Neuronal stem cell (in vitro differentiated cells): ENCODE results near the gene CNTNAP5.

Experiments used
- DNase-seq: peaks from one replicate; pipeline ENCODE4 v3.0.0-alpha.2; 2013; ENCODE audit warnings: low spot score
- H2AFZ ChIP-seq: one replicate; pipeline ENCODE4 v1.6.1; 2013; ENCODE audit warnings: mild to moderate bottlenecking, low read length, inconsistent platforms
- H2AK5ac ChIP-seq: 2 replicates; pipeline ENCODE4 v1.6.1; 2013; ENCODE audit warnings: low read depth, mild to moderate bottlenecking, inconsistent platforms, low read length, moderate library complexity, mixed read lengths
- H2BK120ac ChIP-seq: 2 replicates; pipeline ENCODE4 v1.6.1; 2013; ENCODE audit warnings: low read depth, mild to moderate bottlenecking, inconsistent platforms, low read length, moderate library complexity, mixed read lengths
- H2BK12ac ChIP-seq: one replicate; pipeline ENCODE4 v1.6.1; 2013; ENCODE audit warnings: low read length, inconsistent platforms
- H2BK15ac ChIP-seq: 2 replicates; pipeline ENCODE4 v1.6.1; 2013; ENCODE audit warnings: mild to moderate bottlenecking, low read length, inconsistent platforms, mixed read lengths
- H2BK5ac ChIP-seq: one replicate; pipeline ENCODE4 v1.6.1; 2013; ENCODE audit warnings: inconsistent platforms, mild to moderate bottlenecking, low read length, moderate library complexity
- H3K14ac ChIP-seq: one replicate; pipeline ENCODE4 v1.6.1; 2013; ENCODE audit warnings: low read length, inconsistent platforms
- H3K18ac ChIP-seq: 2 replicates; pipeline ENCODE4 v1.6.1; 2013; ENCODE audit warnings: low read length, inconsistent platforms
- H3K23ac ChIP-seq: 2 replicates; pipeline ENCODE4 v1.6.1; 2013; ENCODE audit warnings: low read depth, mild to moderate bottlenecking, mixed read lengths, low read length, inconsistent platforms; ENCODE audit not compliant: poor library complexity
- H3K27ac ChIP-seq: replicated peaks from 3 replicates; pipeline ENCODE4 v1.5.1; 2013; ENCODE audit warnings: low read length, inconsistent platforms
- H3K27me3 ChIP-seq, 3 experiments: 2 replicates each; pipeline ENCODE4 v1.6.1; 2013; ENCODE audit warnings: low read length in 3 of 3, mild to moderate bottlenecking in 2 of 3, inconsistent platforms in 1 of 3, low read depth in 1 of 3, mixed read lengths in 1 of 3, moderate library complexity in 1 of 3; ENCODE audit not compliant: control insufficient read depth in 3 of 3, insufficient read depth in 3 of 3
- H3K36me3 ChIP-seq, 2 donors: replicated peaks in 1 of 2; 2 replicates each; pipeline ENCODE4 v1.6.1; 2013; ENCODE audit warnings: low read length in 2 of 2; ENCODE audit not compliant: control insufficient read depth in 2 of 2, insufficient read depth in 2 of 2
- H3K4ac ChIP-seq: 2 replicates; pipeline ENCODE4 v1.6.1; 2013; ENCODE audit warnings: inconsistent platforms, mild to moderate bottlenecking, low read length, moderate library complexity
- H3K4me1 ChIP-seq, 2 donors: 1 replicate in 1 of 2; 2 replicates in 1 of 2; pipeline ENCODE4 v1.6.1; 2013; ENCODE audit warnings: low read length in 2 of 2, low read depth in 1 of 2; ENCODE audit not compliant: control insufficient read depth in 2 of 2, insufficient read depth in 1 of 2
- H3K4me2 ChIP-seq: one replicate; pipeline ENCODE4 v1.6.1; 2013; ENCODE audit warnings: mild to moderate bottlenecking, low read length, inconsistent platforms; ENCODE audit not compliant: insufficient read depth, poor library complexity, severe bottlenecking
- H3K4me3 ChIP-seq, 2 donors: 2 replicates each; pipeline ENCODE4 v1.5.1; 2013; ENCODE audit warnings: low read length in 2 of 2, mild to moderate bottlenecking in 2 of 2, inconsistent platforms in 1 of 2, moderate library complexity in 1 of 2
- H3K79me1 ChIP-seq: one replicate; pipeline ENCODE4 v1.6.1; 2013; ENCODE audit warnings: low read depth, mild to moderate bottlenecking, inconsistent platforms, low read length, moderate library complexity
- H3K9ac ChIP-seq: one replicate; pipeline ENCODE4 v1.6.1; 2013; ENCODE audit warnings: mild to moderate bottlenecking, low read depth, low read length, inconsistent platforms; ENCODE audit not compliant: poor library complexity
- H3K9me3 ChIP-seq, 2 donors: replicated peaks in 1 of 2; 2 replicates each; pipeline versions ENCODE3 to v1.6.1; 2013; ENCODE audit warnings: low read length in 2 of 2, mild to moderate bottlenecking in 2 of 2, inconsistent platforms in 1 of 2, low read depth in 1 of 2, mixed read lengths in 1 of 2, moderate library complexity in 1 of 2; ENCODE audit not compliant: control insufficient read depth in 2 of 2, insufficient read depth in 1 of 2
- H4K8ac ChIP-seq: one replicate; pipeline ENCODE4 v1.6.1; 2013; ENCODE audit warnings: low read depth, mild to moderate bottlenecking, inconsistent platforms, low read length, moderate library complexity
- H4K91ac ChIP-seq: one replicate; pipeline ENCODE4 v1.6.1; 2013; ENCODE audit warnings: low read length, low read depth, mild to moderate bottlenecking, inconsistent platforms; ENCODE audit not compliant: poor library complexity
- WGBS, 2 donors: extraction: QIAGEN DNeasy Blood & Tissue Kit; methylation state at CpG; one replicate each; pipeline ENCODE4 v1.1.7; 2013; ENCODE audit warnings: missing lambda C conversion rate in 2 of 2, mixed read lengths in 1 of 2; ENCODE audit not compliant: insufficient read length in 2 of 2, insufficient replicate concordance in 1 of 2; ENCODE audit errors: extremely low coverage in 2 of 2; 5-methylcytosine and 5-hydroxymethylcytosine counted together

The CNTNAP5 gene

GRCh38 chr2:124151691-124152090, 126.6 kb downstream of the CNTNAP5 start:
- WGBS, 2 donors = no CpG with 5 or more reads among the region's 4 CpGs

DNA sequence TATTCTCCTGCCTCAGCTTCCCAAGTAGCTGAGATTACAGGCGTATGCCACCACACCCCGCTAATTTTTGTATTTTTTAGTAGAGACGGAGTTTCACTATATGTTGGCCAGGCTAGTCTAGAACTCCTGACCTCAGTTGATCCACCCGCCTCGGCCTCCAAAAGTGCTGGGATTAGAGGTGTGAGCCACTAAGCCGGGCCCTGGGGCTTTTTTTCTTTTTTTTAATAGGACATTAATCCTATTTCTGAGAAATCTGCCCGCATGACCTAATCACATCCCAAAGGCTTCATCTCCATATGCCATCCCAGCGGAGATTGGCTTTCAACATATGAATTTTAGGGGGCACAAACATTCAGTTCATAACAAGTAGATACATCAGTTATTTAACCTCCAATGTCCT, 128.6 kb downstream of the CNTNAP5 start:
- Histone ChIP-seq H2AK5ac (no peak overlapping the region), H4K91ac (no peak overlapping the region), H3K9ac (no peak overlapping the region), H3K14ac (no peak overlapping the region), H3K4me2 (no peak overlapping the region), H3K9me3 (no peaks in the 10 kb centered on the region), H2BK15ac (no peak overlapping the region), H3K18ac (no peak overlapping the region), H3K4ac (no peak overlapping the region), H2AFZ (no peak overlapping the region), H3K4me3 (no peak overlapping the region), H3K23ac (no peak overlapping the region), H3K27me3 (no peaks in the 10 kb centered on the region), H3K4me1 (no peaks in the 10 kb centered on the region), H4K8ac (no peak overlapping the region), H2BK5ac (no peak overlapping the region), H3K79me1 (no peaks in the 10 kb centered on the region), H3K27ac (no peak overlapping the region), H2BK120ac (no peak overlapping the region), H2BK12ac (no peak overlapping the region), H3K36me3 (no peaks in the 10 kb centered on the region)
- WGBS, 2 donors = no CpG with 5 or more reads among the region's 8 CpGs
- no peak for DNase-seq

More at GRCh38 chr2:124151691-124152090, 126.6 kb downstream of the CNTNAP5 start:
- Histone ChIP-seq H2AK5ac (no peak overlapping the region), H4K91ac (no peak overlapping the region), H3K4me2 (no peak overlapping the region), H3K4me1 (no peaks in the 10 kb centered on the region), H3K36me3 (no peaks in the 10 kb centered on the region), H2BK5ac (no peak overlapping the region), H2AFZ (no peak overlapping the region), H4K8ac (no peak overlapping the region), H2BK12ac (no peak overlapping the region), H3K9me3 (no peaks in the 10 kb centered on the region), H3K27ac (no peak overlapping the region), H2BK15ac (no peak overlapping the region), H3K4ac (no peak overlapping the region), H3K23ac (no peak overlapping the region), H3K79me1 (no peaks in the 10 kb centered on the region), H3K27me3 (no peaks in the 10 kb centered on the region), H2BK120ac (no peak overlapping the region), H3K4me3 (no peak overlapping the region), H3K18ac (no peak overlapping the region), H3K9ac (no peak overlapping the region), H3K14ac (no peak overlapping the region)
- no peak for DNase-seq

- no peaks in the 10 kb centered on the region for H3K4me1 ChIP-seq
- no peak overlapping the region for H3K18ac ChIP-seq
- H2BK5ac ChIP-seq = no peak overlapping the region
- H3K9me3 ChIP-seq = no peaks in the 10 kb centered on the region
- H3K36me3 ChIP-seq = no peaks in the 10 kb centered on the region
- H3K27ac ChIP-seq = no peak overlapping the region
- H3K4me2 ChIP-seq = no peak overlapping the region
- H3K79me1 ChIP-seq = no peaks in the 10 kb centered on the region
- no peak overlapping the region for H3K4ac ChIP-seq
- no peaks in the 10 kb centered on the region for H3K27me3 ChIP-seq
- no peak overlapping the region for H2BK12ac ChIP-seq
- no peak overlapping the region for H2AK5ac ChIP-seq
- H4K91ac ChIP-seq = no peak overlapping the region
- no peak overlapping the region for H3K4me3 ChIP-seq
- no peak overlapping the region for H2BK120ac ChIP-seq
- H3K14ac ChIP-seq = no peak overlapping the region
- H2BK15ac ChIP-seq = no peak overlapping the region
- DNase-seq = no peak
- no peak overlapping the region for H4K8ac ChIP-seq
- WGBS, 2 donors = no CpG with 5 or more reads among the region's 1 CpG
- no peak overlapping the region for H2AFZ ChIP-seq
- no peak overlapping the region for H3K9ac ChIP-seq
- no peak overlapping the region for H3K23ac ChIP-seq
Measured at GRCh38 chr2:124159166-124159565, 134.1 kb downstream of the CNTNAP5 start.

- Histone ChIP-seq H2BK120ac (no peak overlapping the region), H3K4me1 (peaks cover 0 to 2% of the 10 kb centered on the region in 2 donors), H3K14ac (no peak overlapping the region), H4K91ac (no peak overlapping the region), H3K18ac (no peak overlapping the region), H3K4me2 (no peak overlapping the region), H3K79me1 (no peaks in the 10 kb centered on the region), H3K9ac (no peak overlapping the region), H3K4me3 (no peak overlapping the region), H2AK5ac (no peak overlapping the region), H3K9me3 (no peaks in the 10 kb centered on the region), H4K8ac (no peak overlapping the region), H3K23ac (no peak overlapping the region), H2BK5ac (no peak overlapping the region), H3K27ac (no peak overlapping the region), H3K36me3 (no peaks in the 10 kb centered on the region), H2BK12ac (no peak overlapping the region), H2BK15ac (no peak overlapping the region), H3K27me3 (no peaks in the 10 kb centered on the region), H2AFZ (no peak overlapping the region), H3K4ac (no peak overlapping the region)
- DNase-seq = no peak
Measured at GRCh38 chr2:124161542-124161941, 136.5 kb downstream of the CNTNAP5 start.
